HG03520 (cell line): ENCODE measurements around the gene RPL7L1.
"Not testable (repeated sequence)": the region's sequence is repeated elsewhere in the genome, so short reads cannot be mapped to it uniquely, and the experiment has no call there.

Source experiments
- ATAC-seq: cut with Tn5 transposase; IDR thresholded peaks from one replicate; pipeline ENCODE4 v1.9.1; 2021; ENCODE audit warnings: mild to moderate bottlenecking, moderate library complexity; ENCODE audit not compliant: unreplicated experiment

RPL7L1 gene

GRCh38 chr6:42890311-42891198 is 11.1 kb downstream of the RPL7L1 start:
- peak; percentile 65 for ATAC-seq

- ATAC-seq: no peak
Measured at GRCh38 chr6:42891199-42891722, 11.8 kb downstream of the RPL7L1 start.

DNA sequence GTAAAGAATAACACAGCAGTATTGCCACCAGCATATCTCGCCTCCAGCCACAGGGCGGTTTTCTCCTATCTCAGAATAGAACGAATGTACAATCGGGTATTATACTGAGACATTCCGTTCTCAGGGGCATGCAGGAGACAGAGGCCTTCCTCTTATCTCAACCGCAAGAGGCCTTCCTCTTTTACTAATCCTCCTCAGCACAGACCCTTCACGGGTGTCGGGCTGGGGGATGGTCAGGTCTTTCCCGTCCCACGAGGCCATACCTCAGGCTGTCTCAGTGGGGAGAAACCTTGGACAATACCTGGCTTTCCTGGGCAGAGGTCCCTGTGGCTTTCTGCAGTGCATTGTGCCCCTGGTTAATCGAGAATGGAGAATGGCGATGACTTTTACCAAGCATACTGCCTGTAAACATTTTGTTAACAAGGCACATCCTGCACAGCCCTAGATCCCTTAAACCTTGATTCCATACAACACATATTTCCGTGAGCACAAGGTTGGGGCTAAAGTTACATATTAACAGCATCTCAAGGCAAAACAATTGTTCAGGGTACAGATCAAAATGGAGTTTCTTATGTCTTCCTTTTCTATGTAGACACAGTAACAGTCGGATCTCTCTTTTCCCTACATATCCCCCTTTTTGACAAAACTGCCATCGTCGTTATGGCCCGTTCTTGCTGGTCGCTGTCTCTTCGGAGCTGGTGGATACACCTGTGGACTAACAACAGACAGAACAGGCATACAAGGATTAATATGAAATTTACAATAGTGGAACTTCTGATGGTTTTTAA is 14.8 kb downstream of the RPL7L1 start:
- not testable (repeated sequence) for ATAC-seq

DNA sequence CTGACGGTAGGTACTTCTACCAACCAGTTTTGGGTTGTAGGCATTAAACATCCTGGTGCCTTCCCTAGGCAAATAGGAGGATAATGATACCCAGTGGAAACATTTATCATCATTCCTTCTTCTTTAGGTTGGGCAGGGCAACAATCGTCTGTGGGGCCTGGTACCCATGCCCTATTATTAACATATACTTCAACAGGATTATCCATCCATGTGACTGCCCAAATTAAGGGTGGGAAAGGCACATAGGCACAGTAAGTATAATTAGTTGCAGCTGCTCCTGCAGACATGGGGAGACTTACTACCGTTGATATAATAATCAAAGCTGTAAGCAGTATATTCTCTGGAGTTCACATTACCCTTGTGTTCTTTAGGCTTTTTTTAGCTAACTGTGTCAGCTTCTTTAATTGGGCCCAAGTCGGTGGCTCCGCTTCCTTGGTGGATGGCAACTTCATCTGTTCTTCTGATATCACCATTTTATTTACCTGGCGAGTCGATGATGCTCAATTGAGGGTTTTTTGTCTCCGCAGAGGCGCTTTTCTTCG is 16.8 kb downstream of the RPL7L1 start:
- ATAC-seq: no peak

DNA sequence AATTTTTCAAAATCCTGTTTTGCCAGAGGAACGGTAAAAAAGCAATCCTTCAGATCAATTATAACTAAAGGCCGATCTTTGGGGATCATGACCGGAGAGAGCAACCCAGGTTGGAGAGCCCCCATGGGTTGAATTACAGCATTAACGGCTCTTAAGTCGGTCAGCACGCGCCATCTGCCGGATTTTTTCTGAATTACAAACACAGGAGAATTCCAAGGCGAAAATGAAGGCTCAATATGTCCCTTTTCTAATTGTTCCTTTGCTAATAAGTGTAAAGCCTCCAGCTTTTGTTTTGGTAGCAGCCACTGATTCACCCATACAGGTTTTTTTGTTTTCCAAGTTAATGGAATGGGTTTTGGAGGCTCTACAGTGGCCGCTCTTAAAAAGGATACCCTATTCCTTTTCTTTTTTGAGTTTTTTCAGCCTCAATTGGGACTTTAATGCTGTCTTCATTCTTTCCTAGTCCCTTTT is 19.5 kb downstream of the RPL7L1 start:
- ATAC-seq: no peak

GRCh38 chr6:42899871-42900270 is 20.5 kb downstream of the RPL7L1 start:
- ATAC-seq: no peak

- ATAC-seq: no peak
Measured at GRCh38 chr6:42901538-42901957, 22.1 kb downstream of the RPL7L1 start.

DNA sequence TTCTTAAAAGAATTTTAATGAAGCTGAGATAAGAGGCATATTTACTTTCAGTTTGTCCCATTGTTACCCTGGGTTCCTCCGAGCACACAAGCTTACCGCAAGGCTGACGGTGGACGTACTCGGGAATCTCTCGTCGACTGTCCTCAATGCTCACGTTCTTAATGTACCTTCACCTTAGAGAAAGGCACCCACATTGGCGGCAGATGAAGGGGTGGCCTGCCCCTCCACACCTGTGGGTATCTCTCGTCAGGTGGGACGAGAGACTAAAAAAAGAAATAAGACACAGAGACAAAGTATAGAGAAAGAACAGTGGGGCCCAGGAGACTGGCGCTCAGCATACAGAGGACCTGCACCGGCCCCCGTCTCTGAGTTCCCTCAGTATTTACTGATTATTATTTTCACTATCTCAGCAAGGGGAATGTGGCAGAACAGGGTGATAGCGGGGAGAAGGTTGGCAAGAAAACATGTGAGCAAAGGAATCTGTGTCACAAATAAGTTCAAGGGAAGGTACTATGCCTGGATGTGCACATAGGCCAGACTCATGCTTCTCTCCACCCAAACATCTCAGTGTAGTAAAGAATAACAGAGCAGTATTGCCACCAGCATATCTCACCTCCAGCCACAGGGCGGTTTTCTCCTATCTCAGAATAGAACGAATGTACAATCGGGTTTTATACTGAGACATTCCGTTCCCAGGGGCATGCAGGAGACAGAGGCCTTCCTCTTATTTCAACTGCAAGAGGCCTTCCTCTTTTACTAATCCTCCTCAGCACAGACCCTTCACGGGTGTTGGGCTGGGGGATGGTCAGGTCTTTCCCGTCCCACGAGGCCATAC is 23.2 kb downstream of the RPL7L1 start:
- ATAC-seq: not testable (repeated sequence)

GRCh38 chr6:42904467-42904866 is 25.1 kb downstream of the RPL7L1 start:
- ATAC-seq: no peak

- no peak for ATAC-seq
Measured at GRCh38 chr6:42907336-42907735, 27.9 kb downstream of the RPL7L1 start.

GRCh38 chr6:42909835-42910234 is 30.4 kb downstream of the RPL7L1 start:
- ATAC-seq: no peak

DNA sequence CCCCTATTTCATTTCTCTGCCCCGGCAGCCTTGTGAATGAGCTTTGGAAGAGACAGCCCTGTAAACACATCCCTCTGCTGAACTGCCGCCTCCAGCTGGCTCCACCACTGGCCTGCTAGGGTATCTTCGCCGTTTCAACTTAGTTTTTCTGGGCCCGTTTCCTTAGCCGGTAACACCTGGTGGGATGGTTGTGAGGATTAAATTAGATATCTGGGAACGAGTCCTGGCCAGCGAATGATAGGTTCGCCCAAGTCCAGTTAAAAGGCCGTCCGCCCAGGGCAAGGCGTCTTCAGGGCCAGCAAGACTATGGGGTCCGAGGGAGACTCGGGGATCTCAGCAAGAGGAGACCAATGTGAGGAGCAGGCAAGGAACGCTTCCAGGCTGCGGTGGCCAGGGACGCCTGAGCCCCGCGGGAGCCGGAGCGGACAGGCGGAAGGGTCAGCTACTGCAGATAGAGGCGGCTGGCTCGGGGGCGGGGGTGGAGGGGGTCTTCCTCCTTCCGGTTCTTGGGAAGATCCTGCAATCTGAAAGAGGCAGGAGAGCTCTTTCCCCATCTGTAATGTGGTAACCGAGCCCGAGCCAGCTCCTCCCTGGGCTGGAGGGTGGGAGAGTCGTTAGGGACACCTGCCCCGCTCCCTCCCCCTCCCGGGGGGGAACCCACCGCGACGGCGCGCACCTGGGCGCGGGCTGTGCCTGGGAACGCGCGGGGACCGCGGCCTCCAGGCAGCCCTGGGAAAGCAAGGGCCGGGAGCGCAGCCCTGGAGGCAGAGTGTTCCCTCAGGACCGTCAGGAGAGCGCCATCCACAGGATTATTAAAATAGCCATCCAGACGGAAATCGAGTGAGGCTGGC is 32.0 kb downstream of the RPL7L1 start:
- no peak for ATAC-seq

- ATAC-seq: no peak
Measured at GRCh38 chr6:42914546-42914945, 35.1 kb downstream of the RPL7L1 start.

GRCh38 chr6:42915732-42916131 is 36.3 kb downstream of the RPL7L1 start, which contains the start of gene PTCRA:
PTCRA (plus strand) TSS chr6:42916053; CDS start chr6:42916070, 17 bp downstream.
- no peak for ATAC-seq

DNA sequence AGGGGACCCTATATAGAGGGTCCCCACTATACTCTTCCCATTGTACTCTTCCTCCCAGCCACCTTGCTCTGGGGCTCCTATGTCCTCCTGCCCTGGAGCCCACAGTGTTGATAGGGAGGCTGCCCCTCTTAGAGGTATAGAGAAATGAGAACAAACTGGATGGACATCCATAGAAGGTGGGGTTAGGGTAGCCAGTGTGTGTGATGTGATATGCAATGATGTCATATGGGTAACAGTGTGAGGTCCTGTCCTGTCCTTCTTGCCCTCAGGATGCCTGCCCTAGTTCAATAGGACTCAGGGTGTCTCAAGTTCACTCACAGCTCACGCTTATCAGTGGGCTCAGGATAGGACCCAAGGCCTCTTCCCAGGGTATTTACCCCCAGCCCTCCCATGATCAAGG is 36.9 kb downstream of the RPL7L1 start:
- ATAC-seq: no peak

DNA sequence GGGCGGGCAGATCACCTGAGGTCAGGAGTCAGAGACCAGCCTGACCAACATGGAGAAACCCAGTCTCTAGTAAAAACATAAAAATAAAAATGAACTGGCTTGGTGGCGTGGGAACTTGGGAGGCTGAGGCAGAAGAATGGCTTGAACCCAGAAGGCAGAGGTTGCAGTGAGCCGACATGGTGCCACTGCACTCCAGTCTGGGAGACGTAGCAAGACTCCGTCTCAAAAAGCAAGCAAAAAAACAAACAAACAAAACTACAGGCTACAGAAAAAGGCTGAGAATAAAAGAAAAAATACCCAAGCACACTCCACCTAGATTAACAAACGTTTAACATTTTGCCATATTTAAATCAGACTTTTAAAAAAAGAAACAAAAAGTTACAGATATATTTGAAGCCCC is 42.4 kb downstream of the RPL7L1 start:
- no peak for ATAC-seq

- no peak for ATAC-seq
Measured at GRCh38 chr6:42923666-42924065, 44.2 kb downstream of the RPL7L1 start.

- ATAC-seq: no peak
Measured at GRCh38 chr6:42925248-42925857, 45.9 kb downstream of the RPL7L1 start.
